Astrocyte (in vitro differentiated cells and primary cell): Measurements from ENCODE around the gene PLPPR1. TPM values are rescaled to one million over a fixed set of nuclear protein-coding genes. Genes with fewer than 3 reads are reported as not detected.

Experiments used
- DNase-seq: peaks from one replicate; pipeline ENCODE4 v3.0.0-alpha.2; 2010; ENCODE audit warnings: low read depth
- FAIRE-seq: peaks from 2 replicates; lab custom pipeline; 2011; peaks lifted over from hg19 to GRCh38; lab: Jason Lieb, UNC
- H2AFZ ChIP-seq: 2 replicates; pipeline ENCODE4 v1.6.0; 2012; ENCODE audit warnings: low read depth, low read length, inconsistent platforms
- H3K27ac ChIP-seq: 2 replicates; pipeline ENCODE4 v1.5.1; 2011; ENCODE audit warnings: low read depth, low read length, inconsistent platforms
- H3K27me3 ChIP-seq: 2 replicates; pipeline ENCODE4 v1.6.0; 2011; ENCODE audit warnings: low read length, inconsistent platforms; ENCODE audit not compliant: insufficient read depth
- H3K36me3 ChIP-seq: 2 replicates; pipeline ENCODE4 v1.5.1; 2011; ENCODE audit warnings: low read length, inconsistent platforms; ENCODE audit not compliant: insufficient read depth
- H3K4me1 ChIP-seq: 2 replicates; pipeline ENCODE4 v1.5.1; 2011; ENCODE audit warnings: low read length, inconsistent platforms; ENCODE audit not compliant: insufficient read depth
- H3K4me2 ChIP-seq: 2 replicates; pipeline ENCODE4 v1.6.0; 2012; ENCODE audit warnings: low read length, inconsistent platforms
- H3K4me3 ChIP-seq: 2 replicates; pipeline ENCODE4 v1.5.1; 2011; ENCODE audit warnings: low read depth, mild to moderate bottlenecking, low read length, inconsistent platforms; ENCODE audit not compliant: insufficient read depth
- H3K79me2 ChIP-seq: 2 replicates; pipeline ENCODE4 v1.6.0; 2012; ENCODE audit warnings: mild to moderate bottlenecking, low read length, inconsistent platforms; ENCODE audit not compliant: insufficient read depth
- H3K9ac ChIP-seq: 2 replicates; pipeline ENCODE4 v1.6.0; 2012; ENCODE audit warnings: mild to moderate bottlenecking, low read length, inconsistent platforms
- H3K9me3 ChIP-seq: 2 replicates; pipeline ENCODE4 v1.5.1; 2012; ENCODE audit warnings: low read depth, mild to moderate bottlenecking, low read length, inconsistent platforms; ENCODE audit not compliant: insufficient read depth
- H4K20me1 ChIP-seq: 2 replicates; pipeline ENCODE4 v1.6.0; 2012; ENCODE audit warnings: low read length, inconsistent platforms; ENCODE audit not compliant: insufficient read depth
- H3K27ac Mint-ChIP-seq: one replicate; pipeline ENCODE4 v1.8.0; 2021; ENCODE audit warnings: mild to moderate bottlenecking, mixed read lengths; ENCODE audit not compliant: unreplicated experiment
- H3K27me3 Mint-ChIP-seq: one replicate; pipeline ENCODE4 v1.8.0; 2021; ENCODE audit warnings: low read depth, mixed read lengths; ENCODE audit not compliant: unreplicated experiment
- H3K36me3 Mint-ChIP-seq: one replicate; pipeline ENCODE4 v1.8.0; 2021; ENCODE audit warnings: low read depth, mixed read lengths; ENCODE audit not compliant: unreplicated experiment
- H3K4me1 Mint-ChIP-seq: one replicate; pipeline ENCODE4 v1.8.0; 2021; ENCODE audit warnings: low read depth, mixed read lengths; ENCODE audit not compliant: unreplicated experiment
- H3K4me3 Mint-ChIP-seq: one replicate; pipeline ENCODE4 v1.8.0; 2021; ENCODE audit warnings: mild to moderate bottlenecking, moderate library complexity, mixed read lengths; ENCODE audit not compliant: unreplicated experiment
- H3K9me3 Mint-ChIP-seq: one replicate; pipeline ENCODE4 v1.8.0; 2021; ENCODE audit warnings: mild to moderate bottlenecking, mixed read lengths; ENCODE audit not compliant: unreplicated experiment
- EZH2 ChIP-seq: IDR thresholded peaks from 2 replicates; pipeline ENCODE4 v1.6.1; 2012; ENCODE audit warnings: mild to moderate bottlenecking, low read length, inconsistent platforms; ENCODE audit not compliant: insufficient read depth
- total RNA-seq: library from RNA; stranded (reverse); gene quantifications from 2 replicates; pipeline ENCODE4 v1.2.1, GENCODE V29; 2021
- TF ChIP-seq, protein P1 (sequence below): IDR thresholded peaks from 2 replicates; pipeline ENCODE4 v1.5.1; 2011; ENCODE audit warnings: low read depth, mild to moderate bottlenecking, inconsistent platforms, low read length, moderate library complexity; ENCODE audit not compliant: insufficient read depth

PLPPR1 gene
- total RNA-seq, 1 donor from 2014 or later: not detected

DNA sequence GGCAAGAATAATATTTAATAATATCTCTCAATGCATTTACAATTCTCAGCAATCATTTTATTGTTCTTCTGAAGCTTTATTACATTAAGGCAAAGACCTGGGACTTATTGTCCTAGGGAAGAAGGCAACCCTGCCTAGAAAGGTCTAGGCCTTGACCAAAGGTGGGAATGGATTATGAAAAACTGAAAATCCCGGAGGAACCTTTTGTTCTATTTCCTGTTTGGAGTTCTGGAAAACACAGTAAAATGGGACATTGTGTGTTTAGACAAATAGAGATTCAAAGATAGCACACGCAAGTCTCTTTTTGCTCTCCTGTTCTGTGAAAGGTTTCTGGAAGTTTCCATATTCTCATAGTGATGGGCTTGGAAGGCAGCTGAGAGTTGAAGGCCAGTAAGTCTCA lies 325.2 kb downstream of the PLPPR1 start:
- Histone ChIP-seq H3K4me1 (no peaks in the 10 kb centered on the region), H2AFZ (no peak overlapping the region), H3K9ac (no peak overlapping the region), H3K36me3 (no peaks in the 10 kb centered on the region), H4K20me1 (no peaks in the 10 kb centered on the region), H3K27ac (no peak overlapping the region), H3K9me3 (no peaks in the 10 kb centered on the region), H3K27me3 (no peaks in the 10 kb centered on the region), H3K79me2 (no peaks in the 10 kb centered on the region), H3K4me3 (no peak overlapping the region), H3K4me2 (no peak overlapping the region)
- Mint-ChIP-seq H3K4me3 (no peak overlapping the region), H3K36me3 (no peaks in the 10 kb centered on the region), H3K9me3 (peaks cover 6% of the 10 kb centered on the region), H3K27ac (no peak overlapping the region), H3K4me1 (peaks cover 15% of the 10 kb centered on the region), H3K27me3 (no peaks in the 10 kb centered on the region)
- no peak for DNase-seq
- no peak for FAIRE-seq
- TF ChIP-seq, protein P1, sequence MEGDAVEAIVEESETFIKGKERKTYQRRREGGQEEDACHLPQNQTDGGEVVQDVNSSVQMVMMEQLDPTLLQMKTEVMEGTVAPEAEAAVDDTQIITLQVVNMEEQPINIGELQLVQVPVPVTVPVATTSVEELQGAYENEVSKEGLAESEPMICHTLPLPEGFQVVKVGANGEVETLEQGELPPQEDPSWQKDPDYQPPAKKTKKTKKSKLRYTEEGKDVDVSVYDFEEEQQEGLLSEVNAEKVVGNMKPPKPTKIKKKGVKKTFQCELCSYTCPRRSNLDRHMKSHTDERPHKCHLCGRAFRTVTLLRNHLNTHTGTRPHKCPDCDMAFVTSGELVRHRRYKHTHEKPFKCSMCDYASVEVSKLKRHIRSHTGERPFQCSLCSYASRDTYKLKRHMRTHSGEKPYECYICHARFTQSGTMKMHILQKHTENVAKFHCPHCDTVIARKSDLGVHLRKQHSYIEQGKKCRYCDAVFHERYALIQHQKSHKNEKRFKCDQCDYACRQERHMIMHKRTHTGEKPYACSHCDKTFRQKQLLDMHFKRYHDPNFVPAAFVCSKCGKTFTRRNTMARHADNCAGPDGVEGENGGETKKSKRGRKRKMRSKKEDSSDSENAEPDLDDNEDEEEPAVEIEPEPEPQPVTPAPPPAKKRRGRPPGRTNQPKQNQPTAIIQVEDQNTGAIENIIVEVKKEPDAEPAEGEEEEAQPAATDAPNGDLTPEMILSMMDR: no peak
- no peak for TF ChIP-seq EZH2

DNA sequence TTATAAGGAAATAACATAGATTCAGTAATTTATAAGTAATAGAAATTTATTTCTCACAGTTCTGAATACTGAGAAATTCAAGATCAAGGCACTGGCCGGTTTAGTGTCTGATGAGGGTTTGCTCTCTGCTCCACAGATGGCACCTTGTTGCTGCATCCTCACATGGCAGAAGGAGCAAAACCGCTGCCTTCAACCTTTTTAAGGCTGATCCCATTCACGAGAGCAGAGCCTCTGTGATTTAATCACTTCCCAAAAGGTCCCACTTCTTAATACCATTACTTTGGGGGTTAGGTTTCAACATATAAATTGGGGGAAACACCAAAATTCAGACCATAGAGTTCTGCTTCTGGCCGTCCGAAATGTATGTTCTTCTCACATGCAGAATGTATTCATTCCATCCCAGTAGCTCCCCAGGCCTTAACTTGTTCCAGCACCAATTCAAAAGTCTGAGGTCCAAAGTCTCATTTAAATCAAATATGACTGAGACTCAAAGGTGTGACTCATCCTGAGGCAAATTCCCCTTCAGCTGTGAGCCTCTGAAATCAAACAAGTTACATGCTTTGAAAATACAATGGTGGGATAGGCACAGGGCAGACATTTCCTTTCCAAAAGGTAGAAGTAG lies 325.7 kb downstream of the PLPPR1 start:
- TF ChIP-seq EZH2: no peak
- TF ChIP-seq, protein P1: no peak
- H3K79me2 ChIP-seq: no peaks in the 10 kb centered on the region
- no peak overlapping the region for H3K4me3 ChIP-seq
- no peak for FAIRE-seq
- H3K4me3 Mint-ChIP-seq: no peak overlapping the region
- H3K9me3 ChIP-seq: no peaks in the 10 kb centered on the region
- H3K27me3 ChIP-seq: no peaks in the 10 kb centered on the region
- no peak overlapping the region for H3K27ac Mint-ChIP-seq
- no peaks in the 10 kb centered on the region for H3K36me3 ChIP-seq
- H2AFZ ChIP-seq: no peak overlapping the region
- no peak overlapping the region for H3K4me2 ChIP-seq
- no peaks in the 10 kb centered on the region for H3K27me3 Mint-ChIP-seq
- H3K9me3 Mint-ChIP-seq: peaks cover 6% of the 10 kb centered on the region
- H4K20me1 ChIP-seq: no peaks in the 10 kb centered on the region
- no peaks in the 10 kb centered on the region for H3K4me1 ChIP-seq
- H3K4me1 Mint-ChIP-seq: peaks cover 15% of the 10 kb centered on the region
- no peaks in the 10 kb centered on the region for H3K36me3 Mint-ChIP-seq
- no peak overlapping the region for H3K9ac ChIP-seq
- DNase-seq: no peak
- no peak overlapping the region for H3K27ac ChIP-seq

DNA sequence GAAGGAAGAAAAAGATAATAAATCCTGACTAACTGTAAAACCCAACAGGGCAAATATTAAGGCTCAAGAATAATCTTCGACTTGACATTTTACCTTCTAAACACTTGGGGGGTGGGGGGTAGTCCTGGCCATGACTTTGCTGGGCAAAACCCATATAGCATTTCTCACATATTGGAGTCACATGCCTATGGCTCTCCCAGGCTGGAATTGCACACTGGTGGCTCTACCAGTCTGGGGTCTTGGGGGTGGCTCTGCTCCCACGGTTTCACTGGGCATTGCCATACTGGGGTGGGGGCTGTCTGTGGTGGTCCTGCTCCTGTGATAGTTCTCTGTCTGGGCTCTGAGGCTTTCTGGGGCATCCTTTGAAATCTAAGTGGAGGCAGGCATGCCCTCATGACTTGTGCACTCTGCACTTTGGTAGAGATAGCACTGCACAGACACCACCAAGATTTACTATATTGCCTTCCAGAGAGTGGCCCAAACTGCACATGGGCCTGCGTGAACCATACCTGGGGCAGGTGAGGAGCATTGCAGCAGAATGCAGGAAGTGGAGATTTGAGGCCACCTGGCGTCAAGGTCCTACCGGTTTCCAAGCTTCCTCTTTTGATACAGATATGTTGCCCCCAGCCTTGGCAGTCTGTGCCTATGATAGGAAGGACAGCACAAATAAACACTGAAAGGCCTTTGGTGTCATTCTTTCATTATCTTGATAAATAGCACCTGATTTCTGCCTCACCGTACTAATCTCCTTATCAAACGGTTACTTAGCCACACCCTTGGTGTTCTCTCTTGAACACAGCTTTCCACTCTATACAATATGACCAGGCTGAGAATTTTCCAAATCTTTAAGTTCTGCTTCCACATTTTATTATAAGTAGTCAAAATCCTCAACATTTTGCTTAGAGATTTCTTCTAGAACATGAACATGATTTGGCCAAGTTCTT lies 326.5 kb downstream of the PLPPR1 start:
- peaks cover 6% of the 10 kb centered on the region for H3K9me3 Mint-ChIP-seq
- no peaks in the 10 kb centered on the region for H3K36me3 Mint-ChIP-seq
- FAIRE-seq: no peak
- H3K27ac ChIP-seq: no peak overlapping the region
- H3K4me1 ChIP-seq: no peaks in the 10 kb centered on the region
- no peaks in the 10 kb centered on the region for H3K9me3 ChIP-seq
- no peak overlapping the region for H3K9ac ChIP-seq
- DNase-seq: no peak
- H3K36me3 ChIP-seq: no peaks in the 10 kb centered on the region
- H3K79me2 ChIP-seq: no peaks in the 10 kb centered on the region
- H3K27me3 ChIP-seq: no peaks in the 10 kb centered on the region
- no peak overlapping the region for H3K4me2 ChIP-seq
- no peaks in the 10 kb centered on the region for H4K20me1 ChIP-seq
- H2AFZ ChIP-seq: no peak overlapping the region
- H3K4me1 Mint-ChIP-seq: peaks cover 15% of the 10 kb centered on the region
- H3K27ac Mint-ChIP-seq: no peak overlapping the region
- TF ChIP-seq, protein P1: no peak
- no peak for TF ChIP-seq EZH2
- no peaks in the 10 kb centered on the region for H3K27me3 Mint-ChIP-seq
- H3K4me3 ChIP-seq: no peak overlapping the region
- H3K4me3 Mint-ChIP-seq: no peak overlapping the region
